DOHH2 (cell line): ENCODE measurements around the gene VPS33A.

Source experiments
- H3F3A ChIP-seq: fragments of 200-600 bp; sonication (generic), shearing (Covaris generic); 2 replicates; pipeline ENCODE4 v1.6.0; 2016; ENCODE audit warnings: antibody characterized with exemption, mild to moderate bottlenecking; ENCODE audit not compliant: control insufficient read depth, insufficient read depth
- H3K27ac ChIP-seq: fragments of 200-600 bp; sonication (generic); 2 replicates; pipeline ENCODE4 v1.5.1; 2014; ENCODE audit warnings: low read depth, mild to moderate bottlenecking, low read length, moderate library complexity
- H3K27me3 ChIP-seq: fragments of 200-600 bp; sonication (generic); 2 replicates; pipeline ENCODE4 v1.6.1; 2014; ENCODE audit warnings: mild to moderate bottlenecking, low read length, mixed read lengths; ENCODE audit not compliant: control insufficient read depth
- H3K36me3 ChIP-seq: fragments of 200-600 bp; sonication (generic); 2 replicates; pipeline ENCODE4 v1.6.1; 2014; ENCODE audit warnings: mild to moderate bottlenecking, low read length, moderate library complexity, mixed read lengths; ENCODE audit not compliant: control insufficient read depth
- H3K4me1 ChIP-seq: fragments of 200-600 bp; sonication (generic); 2 replicates; pipeline ENCODE4 v1.6.1; 2014; ENCODE audit warnings: mild to moderate bottlenecking, low read length, mixed read lengths; ENCODE audit not compliant: control insufficient read depth
- H3K4me2 ChIP-seq: fragments of 200-600 bp; sonication (generic); 2 replicates; pipeline ENCODE4 v1.6.0; 2014; ENCODE audit warnings: mild to moderate bottlenecking, low read length, moderate library complexity
- H3K4me3 ChIP-seq: fragments of 200-600 bp; sonication (generic); 2 replicates; pipeline ENCODE4 v1.5.1; 2014; ENCODE audit warnings: mild to moderate bottlenecking, low read length, mixed read lengths
- H3K79me2 ChIP-seq: fragments of 200-600 bp; sonication (generic); 2 replicates; pipeline ENCODE4 v1.6.1; 2014; ENCODE audit warnings: mild to moderate bottlenecking, low read length, mixed read lengths; ENCODE audit not compliant: control insufficient read depth
- H3K9me2 ChIP-seq: fragments of 200-600 bp; sonication (generic); replicated peaks from 2 replicates; pipeline ENCODE4 v1.6.1; 2014; ENCODE audit warnings: mild to moderate bottlenecking, low read length, mixed read lengths; ENCODE audit not compliant: control insufficient read depth
- H3K9me3 ChIP-seq: fragments of 200-600 bp; sonication (generic); 2 replicates; pipeline ENCODE4 v1.6.1; 2014; ENCODE audit warnings: antibody characterized with exemption, low read length, mixed read lengths; ENCODE audit not compliant: control insufficient read depth, insufficient read depth
- H4K20me1 ChIP-seq: fragments of 200-600 bp; sonication (generic); 2 replicates; pipeline ENCODE4 v1.6.0; 2014; ENCODE audit warnings: low read depth, mild to moderate bottlenecking, antibody characterized with exemption, low read length, moderate library complexity; ENCODE audit not compliant: control insufficient read depth, insufficient read depth
- CTCF ChIP-seq: fragments of 200-600 bp; sonication (generic); IDR thresholded peaks from one replicate; pipeline ENCODE4 v1.5.1; 2014; ENCODE audit warnings: antibody characterized with exemption, mild to moderate bottlenecking, low read depth, low read length; ENCODE audit not compliant: poor library complexity, severe bottlenecking
- EZH2phosphoT487 ChIP-seq: fragments of 200-600 bp; sonication (generic); IDR thresholded peaks from 2 replicates; pipeline ENCODE4 v1.6.1; 2017; ENCODE audit warnings: borderline replicate concordance, mild to moderate bottlenecking, antibody characterized with exemption, low read length, moderate library complexity, mixed read lengths

Gene VPS33A

GRCh38 chr12:122250536-122250935 is 15.8 kb downstream of the VPS33A start:
- Histone ChIP-seq H4K20me1 (no peaks in the 10 kb centered on the region), H3K9me3 (no peaks in the 10 kb centered on the region), H3K4me3 (no peak overlapping the region), H3K9me2 (no peaks in the 10 kb centered on the region), H3K4me1 (no peaks in the 10 kb centered on the region), H3F3A (no peaks in the 10 kb centered on the region), H3K4me2 (no peak overlapping the region), H3K36me3 (peaks cover 5% of the 10 kb centered on the region; the same call in 1 of the 2 replicates), H3K27me3 (no peaks in the 10 kb centered on the region), H3K79me2 (no peaks in the 10 kb centered on the region), H3K27ac (no peak overlapping the region)
- TF ChIP-seq EZH2phosphoT487 (no peak), CTCF (no peak)

GRCh38 chr12:122250047-122250446 is 16.2 kb downstream of the VPS33A start:
- no peak for TF ChIP-seq CTCF
- no peak for TF ChIP-seq EZH2phosphoT487
- H3K36me3 ChIP-seq, result peaks cover 5% of the 10 kb centered on the region; the same call in 1 of the 2 replicates
- no peaks in the 10 kb centered on the region for H3F3A ChIP-seq
- no peaks in the 10 kb centered on the region for H3K9me3 ChIP-seq
- H3K4me3 ChIP-seq, result no peak overlapping the region
- H3K79me2 ChIP-seq, result no peaks in the 10 kb centered on the region
- no peak overlapping the region for H3K4me2 ChIP-seq
- H3K27ac ChIP-seq, result no peak overlapping the region
- H4K20me1 ChIP-seq, result no peaks in the 10 kb centered on the region
- H3K9me2 ChIP-seq, result no peaks in the 10 kb centered on the region
- H3K27me3 ChIP-seq, result no peaks in the 10 kb centered on the region
- no peaks in the 10 kb centered on the region for H3K4me1 ChIP-seq

- Histone ChIP-seq H4K20me1 (no peaks in the 10 kb centered on the region), H3K27me3 (no peaks in the 10 kb centered on the region), H3K79me2 (no peaks in the 10 kb centered on the region), H3K4me1 (no peaks in the 10 kb centered on the region), H3K36me3 (peaks cover 5% of the 10 kb centered on the region; the same call in 1 of the 2 replicates), H3K9me2 (no peaks in the 10 kb centered on the region), H3K9me3 (no peaks in the 10 kb centered on the region), H3K4me2 (no peak overlapping the region), H3K27ac (no peak overlapping the region), H3F3A (no peaks in the 10 kb centered on the region), H3K4me3 (no peak overlapping the region)
- TF ChIP-seq EZH2phosphoT487 (no peak), CTCF (no peak)
These were observed 20.7 kb downstream of the VPS33A start for GRCh38 chr12:122245553-122245952.
